DLD1 (cell line): ENCODE data around the gene CD19.
"Not testable (repeated sequence)": the region's sequence is repeated elsewhere in the genome, so short reads cannot be mapped to it uniquely, and the experiment has no call there.

Source experiments
- in situ Hi-C: cut with HindIII; loops from 2 replicates; pipeline ENCODE4 v1.10.0; 2017; ENCODE audit warnings: low sequenced_read_pairs

CD19 gene

DNA sequence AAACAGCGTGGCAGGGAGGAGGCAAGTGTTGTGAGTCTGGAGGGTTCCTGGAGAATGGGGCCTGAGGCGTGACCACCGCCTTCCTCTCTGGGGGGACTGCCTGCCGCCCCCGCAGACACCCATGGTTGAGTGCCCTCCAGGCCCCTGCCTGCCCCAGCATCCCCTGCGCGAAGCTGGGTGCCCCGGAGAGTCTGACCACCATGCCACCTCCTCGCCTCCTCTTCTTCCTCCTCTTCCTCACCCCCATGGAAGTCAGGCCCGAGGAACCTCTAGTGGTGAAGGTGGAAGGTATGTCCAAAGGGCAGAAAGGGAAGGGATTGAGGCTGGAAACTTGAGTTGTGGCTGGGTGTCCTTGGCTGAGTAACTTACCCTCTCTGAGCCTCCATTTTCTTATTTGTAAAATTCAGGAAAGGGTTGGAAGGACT, at the start of gene CD19:
TSS of gene CD19 (plus strand) at position 171 of the 425 bp plus-strand sequence. CDS start at position 201, 30 bp downstream.
- in situ Hi-C loops, result no loop called here

- in situ Hi-C loops, result no loop called here
Measured at GRCh38 chr16:28882551-28883160, 49.1 kb upstream of the CD19 start.

- in situ Hi-C loops, result no loop called here
Measured at GRCh38 chr16:28883221-28883996, 48.4 kb upstream of the CD19 start.

GRCh38 chr16:28884045-28884444, 47.7 kb upstream of the CD19 start:
- in situ Hi-C loops, result no loop called here

GRCh38 chr16:28886945-28887344, 44.8 kb upstream of the CD19 start:
- in situ Hi-C loops, result no loop called here

DNA sequence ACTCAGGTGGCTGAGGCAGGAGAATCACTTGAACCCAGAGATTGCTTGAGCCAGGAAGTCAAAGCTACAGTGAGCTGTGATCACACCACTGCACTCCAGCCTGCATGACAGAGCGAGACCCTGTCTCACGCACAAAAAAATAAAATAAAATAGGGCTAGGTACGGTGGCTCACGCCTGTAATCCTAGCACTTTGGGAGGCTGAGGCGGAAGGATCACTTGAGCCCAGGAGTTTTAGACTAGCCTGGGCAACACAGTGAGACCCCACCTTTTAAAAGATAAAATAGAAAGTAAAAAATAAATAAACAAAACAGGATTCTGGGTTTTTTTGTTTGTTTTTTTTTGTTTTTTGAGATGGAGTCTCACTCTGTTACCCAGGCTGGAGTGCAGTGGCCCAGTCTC, 41.4 kb upstream of the CD19 start:
- in situ Hi-C loops, result not testable (repeated sequence)

DNA sequence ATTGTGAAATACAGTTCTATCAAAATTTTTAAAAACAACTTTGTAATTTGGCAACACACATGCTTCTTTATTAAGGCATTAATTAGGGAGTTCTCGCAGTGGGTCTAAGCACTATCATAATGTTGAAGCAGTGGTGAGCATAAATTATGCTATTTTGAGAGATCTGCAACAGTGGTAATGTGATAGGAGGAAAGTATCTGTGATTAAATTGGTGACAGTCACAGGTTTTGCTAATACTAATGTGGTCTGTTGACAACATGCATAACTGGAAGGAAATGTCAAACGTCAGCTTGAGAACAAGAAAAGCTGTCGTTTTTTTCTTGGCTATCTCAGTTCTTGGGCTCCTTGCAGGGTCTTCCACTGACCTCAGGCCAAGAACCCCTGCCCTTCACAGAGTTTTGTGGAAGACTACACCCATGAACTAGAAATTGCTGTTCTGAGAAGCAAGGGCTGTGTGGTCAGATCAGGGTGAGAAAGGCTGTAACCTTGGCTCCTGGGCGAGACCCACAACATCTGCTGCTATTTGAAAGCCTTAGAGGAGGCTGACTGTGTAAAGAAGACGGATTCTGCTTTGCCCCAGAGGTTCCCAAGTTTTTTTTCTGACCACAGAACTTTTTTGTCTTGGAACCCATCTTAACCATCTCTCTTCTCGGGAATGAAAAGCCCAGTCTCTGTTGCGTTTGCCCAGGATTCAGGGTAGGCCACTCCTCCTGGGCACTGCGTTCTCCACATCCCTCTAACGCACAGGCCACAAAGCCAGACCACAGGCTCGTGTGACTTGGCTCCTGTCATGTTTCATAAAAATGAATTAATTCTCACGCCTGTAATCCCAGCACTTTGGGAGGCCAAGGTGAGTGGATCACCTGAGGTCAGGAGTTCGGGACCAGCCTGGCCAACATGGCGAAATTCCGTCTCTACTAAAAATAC, 39.5 kb upstream of the CD19 start:
- in situ Hi-C loops, result no loop called here

- in situ Hi-C loops, result no loop called here
Measured at GRCh38 chr16:28893291-28893690, 38.5 kb upstream of the CD19 start.

DNA sequence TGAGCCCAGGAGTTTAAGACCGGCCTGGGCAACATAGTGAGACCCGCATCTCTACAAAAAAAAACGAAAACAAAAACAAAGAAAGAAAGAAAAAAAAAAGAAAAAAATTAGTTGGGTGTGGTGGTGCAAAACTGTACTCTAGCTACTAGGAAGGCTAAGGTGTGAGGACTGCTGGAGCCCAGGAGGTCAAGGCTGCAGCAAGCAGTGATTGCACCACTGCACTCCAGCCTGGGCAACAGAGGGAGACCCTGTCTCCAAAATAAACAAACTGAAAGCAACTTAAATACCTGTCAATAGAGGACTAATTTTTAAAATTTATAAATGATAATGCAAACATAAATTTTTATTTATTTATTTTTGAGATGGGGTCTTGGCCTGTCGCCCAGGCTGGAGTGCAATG, 36.2 kb upstream of the CD19 start:
- in situ Hi-C loops, result no loop called here

DNA sequence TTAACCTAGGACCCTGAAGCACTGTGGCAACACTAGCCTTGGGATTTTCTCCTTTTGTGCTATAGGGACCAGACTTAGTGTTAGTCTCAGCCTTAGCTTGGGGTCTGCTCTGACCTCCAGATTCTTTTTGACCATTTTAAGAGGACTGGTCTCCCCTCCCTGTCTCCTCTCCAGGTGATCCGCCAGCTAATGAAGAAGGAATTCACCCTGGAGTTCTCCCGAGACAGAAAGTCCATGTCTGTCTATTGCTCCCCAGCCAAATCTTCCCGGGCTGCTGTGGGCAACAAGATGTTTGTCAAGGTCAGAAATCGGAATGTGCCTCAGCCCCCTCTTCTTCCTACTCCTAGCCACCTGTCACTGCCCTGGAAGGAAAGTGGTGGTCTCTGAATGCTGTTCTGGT, 33.9 kb upstream of the CD19 start:
- in situ Hi-C loops, result no loop called here

- in situ Hi-C loops, result no loop called here
Measured at GRCh38 chr16:28898266-28898665, 33.5 kb upstream of the CD19 start.

DNA sequence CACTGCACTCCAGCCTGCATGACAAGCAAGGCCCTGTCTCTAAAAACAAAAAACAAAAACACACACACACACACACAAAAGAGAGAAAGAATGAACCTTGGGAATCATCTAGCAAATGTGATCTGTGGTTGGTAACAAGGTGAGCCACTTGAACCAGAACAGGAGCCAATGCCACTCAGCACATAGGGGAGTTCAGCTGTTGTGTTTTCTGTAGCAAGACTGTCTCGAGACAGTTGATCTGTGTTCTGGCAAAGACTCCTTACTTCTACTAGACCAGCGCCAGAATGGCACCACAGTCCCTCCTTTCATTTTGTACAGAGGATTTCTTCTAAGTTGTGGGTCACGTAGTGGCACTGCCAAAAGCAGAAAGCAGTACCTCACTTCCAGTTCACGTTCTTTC, 32.8 kb upstream of the CD19 start:
- in situ Hi-C loops, result no loop called here

DNA sequence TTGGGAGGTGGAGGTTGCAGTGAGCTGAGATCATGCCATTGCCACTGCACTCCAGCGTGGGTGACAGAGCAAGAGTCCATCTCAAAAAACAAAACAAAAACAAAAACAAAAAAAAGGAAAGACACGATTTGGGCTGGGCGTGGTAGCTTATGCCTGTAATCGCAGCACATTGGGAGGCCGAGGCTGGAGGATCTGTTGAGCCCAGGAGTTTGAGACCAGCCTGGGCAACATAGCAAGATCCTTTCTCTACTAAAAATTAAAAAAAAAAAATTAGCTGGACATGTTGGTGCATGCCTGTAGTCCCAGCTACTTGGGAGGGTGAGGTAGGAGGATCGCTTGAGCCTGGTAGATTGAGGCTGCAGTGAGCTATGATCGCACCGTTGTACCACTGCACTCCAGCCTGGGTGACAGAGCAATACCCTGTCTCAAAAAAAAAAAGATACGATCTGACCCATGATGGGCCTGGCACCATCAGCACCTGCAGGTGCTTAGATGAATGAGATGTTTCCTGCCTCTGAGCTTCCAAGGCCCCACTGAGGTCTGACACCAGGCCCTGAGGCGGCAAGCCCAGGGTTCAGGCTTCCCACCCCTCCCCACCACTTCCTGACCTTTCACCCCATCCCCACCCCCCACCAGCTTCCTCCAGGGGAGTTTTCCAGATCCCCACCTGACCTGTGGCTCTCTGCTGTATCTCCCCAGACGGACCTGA, 31.7 kb upstream of the CD19 start:
- in situ Hi-C loops, result no loop called here

GRCh38 chr16:28900601-28901000, 31.2 kb upstream of the CD19 start:
- in situ Hi-C loops, result no loop called here

DNA sequence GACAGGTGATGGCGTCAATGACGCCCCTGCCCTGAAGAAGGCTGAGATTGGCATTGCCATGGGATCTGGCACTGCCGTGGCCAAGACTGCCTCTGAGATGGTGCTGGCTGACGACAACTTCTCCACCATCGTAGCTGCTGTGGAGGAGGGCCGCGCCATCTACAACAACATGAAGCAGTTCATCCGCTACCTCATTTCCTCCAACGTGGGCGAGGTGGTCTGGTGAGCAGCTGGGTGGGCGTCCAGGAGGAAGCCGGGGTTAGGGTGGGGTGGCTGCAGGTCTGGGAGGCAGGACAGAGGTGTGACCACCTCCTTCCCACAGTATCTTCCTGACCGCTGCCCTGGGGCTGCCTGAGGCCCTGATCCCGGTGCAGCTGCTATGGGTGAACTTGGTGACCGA, 29.9 kb upstream of the CD19 start:
- in situ Hi-C loops, result no loop called here

GRCh38 chr16:28902909-28903308, 28.9 kb upstream of the CD19 start:
- in situ Hi-C loops, result no loop called here

- in situ Hi-C loops, result no loop called here
Measured at GRCh38 chr16:28903344-28904042, 28.3 kb upstream of the CD19 start.

GRCh38 chr16:28904363-28904762, 27.4 kb upstream of the CD19 start:
- in situ Hi-C loops, result no loop called here

DNA sequence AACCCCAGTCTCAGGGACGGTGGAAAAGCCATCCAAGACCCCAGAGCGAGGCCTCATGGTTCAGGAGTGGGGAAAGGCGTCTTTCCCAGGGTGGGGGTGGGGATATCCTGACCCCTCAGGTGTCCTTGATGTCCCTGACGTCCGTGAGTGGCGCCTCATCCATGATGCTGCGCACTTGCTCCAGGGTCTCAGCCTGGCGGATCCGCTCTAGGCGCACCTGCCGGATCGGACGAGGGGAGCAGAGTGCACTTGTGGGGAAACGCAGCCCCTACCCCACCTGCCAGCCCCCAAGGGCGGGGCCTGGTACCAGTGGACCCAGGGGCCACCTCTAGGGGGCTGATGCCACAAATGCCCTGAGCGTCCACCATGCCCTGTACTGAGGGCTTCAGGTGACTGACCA, 26.9 kb upstream of the CD19 start:
- in situ Hi-C loops, result no loop called here

DNA sequence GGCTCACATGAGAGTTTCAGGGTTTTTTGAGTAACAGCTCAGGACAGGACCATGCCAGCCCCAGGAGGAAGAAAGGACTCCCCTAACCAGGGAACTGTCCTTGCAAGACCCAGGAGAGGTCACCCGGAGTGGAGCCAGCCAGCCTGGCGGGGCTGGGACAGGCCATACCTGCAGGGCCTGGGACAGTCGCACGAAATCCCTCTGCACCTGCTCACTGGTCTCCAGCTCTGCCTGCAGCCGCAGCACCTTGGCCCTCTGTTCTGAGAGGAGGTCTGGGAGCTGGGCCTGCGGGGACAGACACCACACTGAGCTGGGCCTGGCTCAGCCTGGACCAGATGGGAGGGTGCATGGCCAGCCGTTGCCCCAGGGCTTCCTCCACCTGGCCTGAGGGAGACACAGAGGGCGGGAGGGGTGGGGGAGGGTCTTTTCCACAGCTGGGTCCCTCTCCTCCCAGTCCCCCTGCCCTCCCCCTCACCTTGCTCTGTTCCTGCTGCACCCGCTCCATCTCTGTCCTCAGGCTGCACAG, 26.5 kb upstream of the CD19 start:
- in situ Hi-C loops, result no loop called here
